ENCODE measurements around the gene GKAP1. TPM values are rescaled to one million over a fixed set of nuclear protein-coding genes. Genes with fewer than 3 reads are reported as not detected.

The GKAP1 gene
- total RNA-seq, 1 experiment from 2014 or later, result 5.7 TPM

Other genes with a start within 250 kb of the GKAP1 start
- gene IDNK, start 194.6 kb downstream of the GKAP1 start, total RNA-seq (2014; rRNA removed; shearing (Covaris generic)), result 11.5 and 14.1 TPM in 2 replicates
- gene UBQLN1, start 109.8 kb downstream of the GKAP1 start, total RNA-seq (2014; rRNA removed; shearing (Covaris generic)), result 194 and 197 TPM in 2 replicates
- gene KIF27, start 103.7 kb upstream of the GKAP1 start, total RNA-seq (2014; rRNA removed; shearing (Covaris generic)), result 3.1 and 3.3 TPM in 2 replicates
- gene HNRNPK, start 162.4 kb upstream of the GKAP1 start, total RNA-seq (2014; rRNA removed; shearing (Covaris generic)), result 631 and 694 TPM in 2 replicates
- gene RMI1, start 163.0 kb upstream of the GKAP1 start, total RNA-seq (2014; rRNA removed; shearing (Covaris generic)), result 16.3 and 18.7 TPM in 2 replicates

All from A172 (cell line).